GM18873 (cell line): Measurements from ENCODE around the gene TRIAP1.
A peak's percentile ranks its signal among the peaks of the same experiment; 100 is the strongest.

ENCODE experiments used
- ATAC-seq: cut with Tn5 transposase; IDR thresholded peaks from one replicate; pipeline ENCODE4 v1.9.1; 2021; ENCODE audit warnings: mild to moderate bottlenecking, moderate library complexity, moderate number of reproducible peaks; ENCODE audit not compliant: unreplicated experiment, low FRiP score

Gene TRIAP1

GRCh38 chr12:120437735-120438494 is 8.3 kb downstream of the TRIAP1 start, which contains the start of gene COX6A1:
Gene COX6A1 (plus strand): TSS chr12:120438113. CDS start chr12:120438127, 14 bp downstream.
- ATAC-seq, result peak; percentile 95

DNA sequence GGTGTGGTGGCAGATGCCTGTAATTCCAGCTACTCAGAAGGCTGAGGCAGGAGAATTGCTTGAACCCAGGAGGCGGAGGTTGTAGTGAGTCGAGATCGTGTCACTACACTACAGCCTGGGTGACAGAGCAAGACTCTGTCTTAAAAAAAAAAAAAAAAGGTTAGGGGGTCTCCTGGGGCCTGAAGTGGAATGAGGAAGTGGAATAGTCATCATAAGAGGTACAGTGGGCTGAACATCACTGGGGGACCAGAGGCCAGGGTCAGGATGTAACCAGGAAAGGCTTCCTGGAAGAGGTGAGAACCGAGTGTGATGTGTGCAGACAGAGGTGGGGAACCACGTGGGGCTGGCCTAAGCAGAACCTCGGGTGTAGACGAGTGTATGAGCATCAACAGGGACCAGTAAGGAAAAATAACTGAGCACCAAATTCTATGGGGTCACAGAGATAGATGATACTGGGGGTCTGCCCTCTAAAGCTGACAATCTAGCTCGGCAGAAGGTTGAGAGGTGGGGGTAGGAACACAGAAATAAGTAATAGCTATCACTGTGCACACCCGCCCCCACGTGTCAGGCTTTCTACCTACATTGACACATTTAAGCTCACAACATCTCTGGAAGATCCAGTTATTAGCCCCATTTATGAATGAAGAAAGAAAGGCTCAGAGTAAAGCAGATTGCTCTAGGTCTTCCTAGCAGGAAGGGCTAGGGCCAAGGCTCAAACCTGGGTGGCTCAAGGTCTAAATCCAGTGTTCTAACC is 13.2 kb downstream of the TRIAP1 start:
- no peak for ATAC-seq

DNA sequence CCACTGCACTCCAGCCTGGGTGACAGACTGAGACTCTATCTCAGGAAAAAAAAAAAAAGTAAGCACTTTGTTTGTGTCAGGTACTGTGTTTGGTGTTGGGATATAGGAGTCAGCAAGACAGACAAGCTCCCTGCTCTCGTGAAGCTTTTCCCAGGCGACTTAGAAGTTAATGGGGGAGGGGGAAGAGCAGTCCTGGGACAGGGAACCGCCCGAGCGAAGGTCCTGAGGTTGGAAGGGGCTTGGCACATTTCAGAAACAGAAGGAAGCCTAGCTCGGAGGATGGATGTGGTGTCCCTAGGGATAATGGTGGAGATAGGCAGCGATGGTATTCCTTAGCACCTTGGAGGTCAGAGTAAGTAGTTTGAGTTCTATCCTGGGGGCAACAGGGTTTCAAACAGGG is 16.8 kb downstream of the TRIAP1 start:
- ATAC-seq, result no peak

- no peak for ATAC-seq
Measured at GRCh38 chr12:120428597-120429229, 17.5 kb downstream of the TRIAP1 start.

GRCh38 chr12:120425797-120426196 is 20.4 kb downstream of the TRIAP1 start:
- no peak for ATAC-seq

- ATAC-seq, result no peak
Measured at GRCh38 chr12:120422892-120423456, 23.2 kb downstream of the TRIAP1 start.

GRCh38 chr12:120421701-120422100 is 24.5 kb downstream of the TRIAP1 start:
- ATAC-seq, result no peak

DNA sequence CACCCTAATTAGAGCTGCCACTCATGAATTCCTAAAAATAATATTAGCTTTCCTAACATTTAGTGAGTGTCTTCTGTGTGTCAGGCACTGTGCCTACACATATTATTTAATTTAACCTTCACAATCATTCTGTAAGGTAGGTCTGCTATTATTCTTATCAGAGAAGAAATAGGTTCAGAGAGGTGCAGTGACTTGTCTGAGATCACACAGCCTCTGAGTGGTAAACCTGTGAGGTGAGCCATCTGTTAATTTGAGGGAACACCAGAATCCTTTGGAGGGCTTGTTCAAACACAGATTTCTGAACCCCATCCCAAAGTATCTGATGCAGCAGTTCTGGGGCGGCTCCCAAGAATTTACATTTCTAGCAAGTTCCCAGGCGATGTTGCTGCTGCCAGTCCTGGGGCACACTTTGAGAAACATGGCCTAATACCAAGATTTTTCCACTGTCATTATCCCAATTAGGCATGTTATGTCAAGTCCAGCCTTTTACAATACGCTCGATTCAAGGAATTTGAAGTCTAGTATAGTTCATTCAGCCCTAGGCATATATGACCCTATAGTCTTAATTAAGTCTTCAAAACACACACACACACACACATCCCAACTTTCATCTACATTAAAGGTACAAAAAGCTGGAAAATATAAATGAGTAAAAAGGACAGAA is 28.1 kb downstream of the TRIAP1 start:
- ATAC-seq, result no peak

- no peak for ATAC-seq
Measured at GRCh38 chr12:120416490-120417216, 29.5 kb downstream of the TRIAP1 start.

- ATAC-seq, result no peak
Measured at GRCh38 chr12:120413901-120414695, 32.1 kb downstream of the TRIAP1 start.

DNA sequence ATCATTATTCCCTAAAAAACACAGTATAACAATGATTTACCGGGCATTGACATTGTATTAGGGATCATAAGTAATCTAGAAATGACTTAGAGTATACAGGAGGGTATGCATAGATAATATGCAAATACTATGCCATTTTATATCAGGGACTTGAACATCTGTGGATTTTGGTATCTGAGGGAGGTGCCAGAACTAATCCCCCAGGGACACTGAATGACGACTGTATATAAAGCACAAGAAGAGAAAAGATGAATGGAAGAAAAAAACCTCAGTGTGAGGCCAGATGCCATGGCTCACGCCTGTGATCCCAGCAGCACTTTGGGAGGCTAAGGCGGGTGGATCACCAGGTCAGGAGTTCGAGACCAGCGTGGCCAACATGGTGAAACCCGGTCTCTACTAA is 33.8 kb downstream of the TRIAP1 start:
- ATAC-seq, result no peak

DNA sequence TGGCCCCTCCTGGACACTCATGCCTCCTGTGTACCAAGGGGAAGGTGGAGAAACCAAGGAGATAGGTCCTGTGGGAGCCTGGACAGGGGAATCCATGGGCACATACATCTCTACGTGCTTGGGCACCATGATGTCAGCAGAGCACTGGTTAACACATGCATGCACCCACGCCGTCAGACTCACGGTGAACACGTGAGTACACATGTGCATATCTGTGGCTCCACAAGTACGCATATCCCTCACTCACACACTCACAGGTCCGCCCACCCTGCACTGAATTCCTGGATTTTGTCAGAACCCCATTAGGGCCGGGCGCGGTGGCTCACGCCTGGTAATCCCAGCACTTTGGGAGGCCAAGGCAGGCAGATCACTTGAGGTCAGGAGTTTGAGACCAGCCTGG is 37.4 kb downstream of the TRIAP1 start:
- no peak for ATAC-seq

- ATAC-seq, result no peak
Measured at GRCh38 chr12:120406553-120406952, 39.6 kb downstream of the TRIAP1 start.

- ATAC-seq, result no peak
Measured at GRCh38 chr12:120406069-120406468, 40.1 kb downstream of the TRIAP1 start.

DNA sequence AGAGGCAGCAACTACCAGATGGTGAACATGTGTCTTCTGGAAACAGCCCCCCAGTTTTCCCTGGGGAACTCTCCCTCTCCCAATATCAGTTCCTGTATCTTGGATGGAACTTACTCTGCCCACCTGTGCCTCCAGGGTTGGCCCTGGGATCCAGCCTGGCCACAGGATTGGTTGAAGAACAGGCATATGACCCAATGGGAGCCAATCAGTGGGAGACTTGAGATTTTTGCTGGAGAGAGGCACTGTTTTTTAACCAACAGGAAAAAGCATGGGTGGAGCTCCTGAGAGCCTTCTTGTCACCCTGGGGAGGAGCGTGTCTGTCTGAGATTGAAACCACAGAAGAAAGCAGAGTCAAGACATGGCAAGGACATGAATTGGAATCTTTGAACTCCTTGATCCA is 41.9 kb downstream of the TRIAP1 start:
- ATAC-seq, result no peak

GRCh38 chr12:120403869-120404268 is 42.3 kb downstream of the TRIAP1 start:
- ATAC-seq, result no peak

- ATAC-seq, result no peak
Measured at GRCh38 chr12:120402217-120402616, 44.0 kb downstream of the TRIAP1 start.

DNA sequence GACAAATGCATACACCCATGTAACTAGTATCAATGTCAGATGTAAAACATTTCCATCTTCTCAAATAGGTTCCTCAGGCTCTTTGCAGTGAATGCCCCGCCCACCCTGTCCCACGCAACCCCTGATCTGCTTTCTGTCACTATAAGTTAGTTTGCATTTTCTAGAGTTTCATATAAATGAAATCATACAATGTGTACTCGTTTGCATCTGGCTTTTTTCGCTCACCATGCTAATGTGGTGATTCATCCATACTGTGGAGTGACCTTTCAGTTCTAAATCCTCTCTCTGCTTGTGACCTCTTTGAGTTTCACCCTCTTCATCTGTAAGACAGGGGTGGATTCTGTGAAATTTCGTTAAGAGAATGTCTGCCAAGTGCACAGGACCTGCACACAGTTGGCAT is 46.7 kb downstream of the TRIAP1 start:
- ATAC-seq, result no peak
